Measurements from ENCODE around the gene SLC41A3.
"Not testable (repeated sequence)": the region's sequence is repeated elsewhere in the genome, so short reads cannot be mapped to it uniquely, and the experiment has no call there.

SLC41A3 gene

DNA sequence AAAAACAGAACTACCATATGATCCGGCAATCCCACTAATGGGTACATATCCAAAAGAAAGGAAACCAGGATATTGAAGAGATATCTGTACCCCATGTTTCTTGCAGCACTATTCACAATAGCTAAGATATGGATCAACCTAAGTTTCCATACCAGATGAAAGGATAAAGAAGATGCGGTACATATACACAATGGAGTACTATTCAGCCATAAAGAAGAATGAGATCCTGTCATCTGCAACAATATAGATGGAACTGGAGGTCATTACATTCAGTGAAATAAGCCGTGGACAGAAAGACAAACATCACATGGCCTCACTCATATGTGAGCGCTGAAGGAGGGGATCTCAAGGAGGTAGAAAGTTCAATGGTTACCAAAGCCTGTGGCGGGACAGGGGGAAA lies 3.0 kb downstream of the SLC41A3 start:
- no peak for DNase-seq

DNA sequence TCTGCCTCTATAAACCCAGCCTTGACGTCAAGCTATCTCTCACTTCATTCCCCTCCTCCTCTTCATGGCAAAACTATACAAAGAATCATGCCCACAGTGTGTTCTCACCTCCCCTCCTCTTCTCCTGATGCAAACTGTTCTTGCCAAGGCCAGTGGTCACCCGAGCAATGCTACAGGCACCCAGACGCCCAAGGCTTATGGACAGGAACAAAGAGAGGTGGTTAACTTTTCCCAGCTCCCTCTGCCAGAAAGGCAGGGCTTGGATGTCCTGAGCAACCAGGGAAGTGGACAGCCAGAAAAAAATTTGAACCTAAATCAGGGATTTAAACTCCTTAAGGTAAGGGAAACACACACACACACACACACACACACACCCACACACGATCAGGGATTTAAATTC lies 5.1 kb downstream of the SLC41A3 start:
- no peak for DNase-seq

DNA sequence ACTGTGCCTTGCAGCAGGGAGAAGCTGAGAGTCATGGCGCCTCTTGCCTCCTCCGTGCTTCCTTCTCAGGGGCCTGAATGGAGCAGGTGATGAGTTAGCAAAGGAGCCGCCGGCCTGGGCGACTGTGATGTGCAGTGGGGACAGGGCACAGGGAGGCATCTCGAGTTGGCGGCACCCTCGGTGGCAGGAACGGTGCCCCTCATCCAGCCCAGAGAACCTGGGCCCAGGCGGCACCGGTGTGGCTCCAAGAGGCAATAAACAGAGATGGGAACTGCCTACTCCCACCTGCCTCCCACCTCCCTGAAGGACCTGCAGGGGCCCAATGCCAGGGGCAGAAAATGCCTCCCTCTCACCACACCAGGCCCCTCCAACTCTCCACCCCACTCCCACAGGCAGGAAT lies 6.2 kb downstream of the SLC41A3 start:
- DNase-seq: no peak

DNA sequence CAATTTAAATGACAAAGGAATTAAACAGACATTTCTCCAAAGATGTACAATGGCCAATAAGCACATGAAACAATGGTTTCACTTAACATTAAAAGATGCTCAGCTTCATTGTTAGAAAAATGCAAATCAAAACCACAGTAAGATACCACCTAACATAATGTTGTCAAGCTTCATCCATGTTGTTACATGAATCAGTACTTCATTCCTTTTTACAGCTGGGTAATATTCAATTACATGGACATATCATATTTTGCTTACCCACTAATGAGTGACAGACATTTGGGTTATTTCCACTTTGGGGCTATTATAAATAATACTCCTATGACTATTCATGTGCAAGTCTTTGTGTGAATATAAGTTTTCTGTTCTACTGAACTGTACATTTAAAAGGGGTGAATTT lies 7.8 kb downstream of the SLC41A3 start:
- DNase-seq: no peak

DNA sequence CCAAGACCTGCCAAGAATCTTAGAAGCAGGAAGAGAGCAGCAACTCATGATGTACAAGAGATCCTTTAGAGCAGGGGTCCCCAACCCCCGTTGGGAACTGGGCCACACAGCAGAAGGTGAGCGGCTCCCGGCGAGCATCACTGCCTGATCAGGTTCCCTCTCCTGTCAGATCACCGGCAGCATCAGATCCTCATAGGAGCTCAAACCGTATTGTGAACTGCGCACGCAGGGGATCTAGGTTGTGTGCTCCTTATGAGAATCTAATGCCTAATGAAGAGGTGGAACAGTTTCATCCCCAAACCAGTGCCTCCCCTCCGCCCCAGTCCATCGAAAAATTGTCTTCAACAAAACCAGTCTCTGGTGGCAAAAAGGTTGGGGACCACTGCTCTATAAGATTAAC lies 13.8 kb downstream of the SLC41A3 start:
- no peak for DNase-seq

DNA sequence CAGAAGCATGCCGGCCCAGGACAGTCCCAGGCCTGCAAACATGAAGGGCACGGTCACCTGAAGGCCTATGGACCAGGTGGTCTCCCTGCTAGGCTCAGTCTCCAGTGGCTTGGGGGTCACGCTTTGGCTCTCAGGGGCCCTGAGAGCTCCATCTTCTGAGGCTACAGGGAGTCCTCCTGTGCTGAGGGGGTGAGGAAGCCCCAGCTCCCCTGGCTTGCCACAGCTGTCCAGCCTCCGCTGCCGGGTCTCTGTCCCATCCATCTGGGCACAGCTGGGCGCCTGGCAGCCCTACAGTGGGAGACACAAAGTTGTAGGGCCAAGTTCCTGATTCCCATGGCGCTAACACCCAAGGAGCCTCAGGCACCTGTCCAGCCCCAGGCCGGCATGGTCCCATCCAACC lies 16.0 kb downstream of the SLC41A3 start:
- no peak for DNase-seq

DNA sequence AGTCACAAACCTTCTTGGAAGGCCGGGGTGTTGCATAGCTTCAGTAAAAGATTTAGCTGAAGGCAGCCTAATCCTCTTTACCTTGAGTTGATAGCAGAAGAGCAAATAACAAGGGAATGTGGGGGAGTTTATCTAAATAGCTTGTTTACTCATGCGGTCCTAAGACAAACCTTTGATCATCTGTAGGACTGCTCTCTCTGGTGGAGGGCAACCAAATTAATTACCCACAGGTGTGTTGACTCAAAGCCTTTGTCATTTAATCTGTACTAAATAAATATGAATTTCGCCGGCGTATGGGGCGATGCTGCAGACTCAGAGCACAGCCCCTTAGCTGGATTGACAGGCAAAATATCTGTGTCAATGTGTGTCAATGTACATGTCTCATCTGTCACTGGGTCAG lies 17.2 kb downstream of the SLC41A3 start:
- not testable (repeated sequence) for DNase-seq

DNA sequence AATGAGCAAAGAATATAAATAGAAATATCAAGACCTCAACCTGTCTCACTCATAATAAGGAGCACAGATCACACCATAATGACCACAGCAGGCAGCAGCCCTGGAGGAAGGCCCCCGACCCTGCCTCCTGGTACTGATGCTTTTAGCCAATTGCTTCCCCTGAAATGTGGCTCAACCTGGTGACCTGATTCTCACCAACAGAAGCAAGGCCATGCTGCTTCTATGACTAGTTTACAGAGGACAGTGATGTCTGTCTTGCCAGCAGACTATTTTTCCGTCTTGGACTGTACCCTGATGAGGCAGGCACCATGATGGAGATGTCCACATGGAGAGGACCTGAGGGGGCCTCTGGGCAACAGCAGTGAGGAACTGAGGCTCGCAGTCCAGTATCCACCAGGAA lies 18.0 kb downstream of the SLC41A3 start:
- no peak for DNase-seq

DNA sequence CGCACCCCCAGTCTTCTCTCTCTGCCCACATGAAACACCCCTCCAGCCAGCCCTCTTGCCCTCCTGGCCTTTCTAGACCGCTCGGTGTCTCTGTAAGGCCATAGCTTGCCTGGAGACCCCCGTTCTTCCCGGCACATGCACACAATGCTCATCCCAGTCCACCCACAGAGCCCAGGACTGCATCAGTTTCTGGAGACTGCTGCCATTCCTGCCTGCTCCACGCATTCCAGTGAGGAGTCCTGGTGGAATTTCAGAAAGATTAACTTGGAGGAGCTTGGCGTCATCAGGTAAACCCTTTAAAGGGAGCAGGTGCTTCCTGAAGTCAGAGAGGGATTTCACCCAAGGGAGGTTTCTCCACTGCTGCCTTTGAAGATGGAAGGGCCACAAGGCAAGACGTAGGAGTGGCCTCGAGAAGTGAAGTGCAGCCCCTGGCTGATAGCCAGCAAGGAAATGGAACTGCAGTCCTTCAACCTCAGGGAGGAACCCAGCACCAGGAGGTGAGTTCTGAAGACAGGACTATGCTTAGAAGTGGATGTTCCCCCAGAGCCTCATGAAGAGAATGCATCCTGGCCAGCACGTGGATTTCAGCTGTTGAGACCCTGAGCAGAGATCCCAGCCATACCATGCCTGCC lies 19.2 kb downstream of the SLC41A3 start:
- no peak for DNase-seq

DNA sequence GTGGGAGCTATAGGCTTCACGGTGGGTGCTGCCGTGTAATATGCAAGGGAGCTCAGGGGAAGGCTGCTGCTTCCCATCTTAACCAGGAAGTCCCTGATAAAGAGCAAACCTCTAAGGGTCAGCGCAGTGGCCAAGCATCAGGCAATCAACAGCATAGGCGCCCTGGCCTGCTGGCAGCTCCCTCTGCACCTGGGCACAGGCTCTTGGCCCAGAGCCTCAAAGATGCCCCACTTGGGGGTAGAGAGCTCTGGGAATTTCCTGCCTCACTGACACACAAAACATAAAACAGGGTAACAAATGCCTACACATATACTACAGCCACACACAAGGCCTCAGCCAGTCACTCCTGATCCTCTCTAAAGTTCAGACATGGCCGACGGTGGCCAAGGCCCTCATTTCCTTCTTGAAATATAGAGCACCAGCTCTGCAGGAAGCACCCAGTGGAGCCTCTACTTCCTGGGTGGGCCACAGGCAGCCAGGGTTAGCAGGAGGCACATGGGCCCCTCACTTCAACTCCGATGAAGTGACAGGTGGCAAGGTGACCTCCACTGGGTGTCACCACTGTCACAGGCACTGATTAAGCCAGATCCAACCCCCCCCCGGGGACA lies 20.5 kb downstream of the SLC41A3 start:
- DNase-seq: no peak

DNA sequence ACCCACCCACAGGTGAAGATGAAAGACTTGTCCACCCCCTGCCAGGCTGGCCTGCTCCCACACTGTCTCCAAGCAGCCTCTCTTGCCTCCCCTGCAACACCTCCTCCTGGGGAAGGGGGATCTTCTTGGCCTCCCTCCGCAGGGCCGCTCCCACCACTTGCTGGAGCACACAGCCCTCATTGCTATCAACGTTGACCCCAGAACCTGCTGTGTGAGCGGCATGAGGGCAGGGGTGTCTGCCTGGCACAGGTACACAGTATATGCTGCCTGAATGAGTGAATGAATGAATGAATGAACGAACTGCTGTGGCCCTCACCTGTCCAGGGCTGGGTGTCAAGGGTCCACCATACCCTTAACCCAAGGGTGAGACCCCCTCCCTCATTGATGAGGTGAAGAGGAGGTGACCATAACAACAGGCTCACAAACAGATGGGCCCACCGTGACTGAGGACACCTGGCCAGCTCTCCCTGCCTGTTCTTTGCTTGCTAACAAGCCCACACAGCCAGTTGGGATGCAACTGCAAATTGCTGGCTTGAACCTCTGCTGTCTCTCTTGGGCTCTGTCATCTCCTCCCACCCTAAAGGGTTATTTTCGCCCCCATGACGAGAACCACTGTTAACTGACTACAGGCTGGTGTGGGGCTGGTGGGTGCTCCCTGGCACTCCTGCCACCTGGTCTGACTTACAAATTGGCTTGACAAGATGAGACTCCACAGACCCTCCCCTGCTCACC lies 22.5 kb downstream of the SLC41A3 start:
- DNase-seq: no peak

DNA sequence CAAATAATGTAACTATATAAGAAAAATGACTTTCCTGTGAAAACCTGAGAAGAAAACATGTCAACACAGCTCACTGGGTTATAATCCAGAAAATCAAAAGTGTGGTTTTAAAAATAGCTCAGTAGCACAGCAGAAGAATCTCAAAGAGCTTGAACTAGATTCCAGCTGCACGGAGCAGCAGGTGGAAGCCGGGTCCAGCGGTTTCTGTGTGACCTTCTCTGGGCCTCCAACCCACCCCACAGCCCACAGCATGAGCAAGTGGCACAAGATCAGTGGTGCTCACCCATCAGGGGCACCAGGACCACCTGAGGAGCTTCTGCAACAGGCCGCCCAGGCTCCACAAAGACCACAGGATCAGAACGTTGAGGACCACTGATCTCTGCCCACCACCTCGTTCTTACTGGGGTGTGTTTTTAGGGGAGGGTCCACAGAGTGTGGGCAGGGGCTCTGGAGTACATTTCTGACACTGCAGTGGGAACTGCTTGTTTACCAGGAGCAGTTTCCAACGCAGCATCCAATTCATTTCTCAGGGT lies 23.2 kb downstream of the SLC41A3 start:
- no peak for DNase-seq

DNA sequence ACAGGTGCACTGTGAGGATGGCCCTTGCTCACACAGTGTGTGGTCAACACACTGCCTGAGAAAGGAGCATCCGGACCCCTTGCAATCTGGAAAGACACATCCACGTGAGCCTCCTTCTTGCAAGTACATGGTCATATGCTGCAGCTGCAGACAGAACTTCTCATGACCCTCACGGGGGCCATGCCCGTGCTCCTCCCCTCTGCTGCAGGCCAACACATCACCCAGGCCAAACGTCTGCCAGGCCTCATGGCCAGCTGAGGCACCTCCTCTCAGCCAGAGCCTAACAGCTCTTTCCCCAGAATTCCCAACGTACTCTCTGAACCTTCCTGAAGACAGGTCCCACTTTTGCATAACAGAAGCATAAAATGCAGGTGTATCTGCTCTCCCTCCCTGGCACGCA lies 25.3 kb downstream of the SLC41A3 start:
- DNase-seq: no peak

DNA sequence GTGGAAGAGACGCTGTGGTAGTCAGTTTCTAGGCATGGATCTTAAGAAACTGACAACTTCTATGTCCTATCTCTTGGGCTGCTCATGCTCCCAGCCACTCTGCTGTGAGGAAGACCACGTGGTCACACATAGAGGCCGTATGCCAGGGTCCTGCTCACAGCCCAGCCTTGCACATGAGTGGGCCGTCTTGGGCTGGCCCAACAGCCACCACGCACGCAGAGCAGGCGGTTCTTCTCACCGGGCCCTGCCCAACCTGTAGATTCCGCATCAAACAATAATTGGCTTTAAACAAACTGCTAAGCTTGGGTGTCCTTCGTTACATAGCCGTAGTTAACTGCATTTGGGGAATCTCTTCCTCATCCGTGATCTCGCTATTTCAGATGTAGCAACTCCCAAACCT lies 26.0 kb downstream of the SLC41A3 start:
- DNase-seq: no peak

DNA sequence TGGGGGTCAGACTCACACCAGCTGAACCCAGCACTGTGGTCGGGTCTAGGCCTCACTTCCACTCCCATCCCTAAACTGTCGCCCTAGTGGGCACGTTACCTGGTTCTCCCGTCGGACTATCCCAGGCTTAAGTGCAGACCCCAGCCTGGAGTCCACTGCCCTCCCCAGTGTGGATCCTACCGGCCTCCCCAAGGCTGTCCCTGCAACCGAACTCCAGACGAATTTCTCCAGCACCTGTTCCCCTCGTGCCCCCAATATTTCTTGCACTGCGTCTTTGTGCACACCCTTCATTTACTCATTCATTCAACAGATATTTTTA lies 26.5 kb downstream of the SLC41A3 start:
- DNase-seq: no peak

DNA sequence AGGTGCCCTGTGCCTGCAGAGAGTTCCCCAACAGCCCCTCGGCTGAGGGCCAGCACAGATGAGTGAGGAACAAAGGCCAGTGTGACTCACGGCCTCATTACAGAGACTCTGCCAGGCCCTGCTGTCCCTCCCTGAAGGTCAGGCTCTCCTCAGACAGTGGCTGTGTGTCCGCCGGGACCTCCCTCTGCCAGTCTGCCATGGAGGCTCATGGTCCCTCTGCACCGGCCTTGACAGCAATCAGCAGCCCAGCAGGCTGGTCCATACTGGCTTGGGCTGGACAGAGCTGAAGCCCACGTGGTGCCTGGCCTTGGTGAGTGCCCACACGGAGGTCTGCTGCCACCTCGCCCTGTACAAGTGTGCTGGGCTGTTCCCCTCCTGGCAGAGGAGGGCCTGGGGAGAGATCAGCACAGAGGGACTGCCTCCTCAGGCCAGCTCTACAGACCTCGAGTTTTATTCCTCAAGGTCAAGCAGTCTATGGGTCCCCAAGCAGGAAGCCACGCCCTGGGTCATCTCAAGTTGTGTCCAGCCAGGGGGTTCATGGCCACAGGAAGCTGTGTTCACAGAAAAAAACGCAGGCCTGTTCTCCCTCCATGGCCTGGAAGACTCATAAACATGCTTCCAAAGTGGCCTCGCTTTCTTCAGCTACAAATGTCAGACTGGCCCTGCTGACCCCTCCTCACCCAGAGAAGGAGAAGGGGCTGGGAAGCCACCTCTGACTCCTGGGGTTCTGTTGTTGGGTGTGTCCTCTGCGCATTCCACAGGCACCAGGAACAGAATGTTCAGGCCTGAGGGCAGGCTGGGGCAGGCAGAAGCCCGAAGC lies 27.0 kb downstream of the SLC41A3 start:
- DNase-seq: no peak

DNA sequence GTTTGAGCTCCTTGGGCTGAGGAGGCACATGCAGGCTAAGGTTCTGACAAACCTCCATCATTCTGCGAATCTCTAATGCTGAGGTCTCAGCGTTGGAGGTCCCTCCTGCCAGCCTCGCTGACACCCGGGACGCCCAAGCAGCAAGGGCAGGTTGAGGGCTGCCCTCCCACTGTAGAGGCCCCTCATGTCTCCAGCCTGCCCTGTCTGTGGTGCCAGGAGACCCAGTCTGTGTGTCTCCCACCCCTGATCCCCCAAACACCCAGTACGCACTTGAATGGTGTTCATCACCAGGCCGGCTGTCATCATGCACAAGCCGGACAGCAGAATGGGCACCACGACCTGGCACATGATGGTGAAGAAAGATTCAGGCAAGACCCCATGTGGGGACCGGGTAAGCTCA lies 27.8 kb downstream of the SLC41A3 start:
- DNase-seq: no peak

DNA sequence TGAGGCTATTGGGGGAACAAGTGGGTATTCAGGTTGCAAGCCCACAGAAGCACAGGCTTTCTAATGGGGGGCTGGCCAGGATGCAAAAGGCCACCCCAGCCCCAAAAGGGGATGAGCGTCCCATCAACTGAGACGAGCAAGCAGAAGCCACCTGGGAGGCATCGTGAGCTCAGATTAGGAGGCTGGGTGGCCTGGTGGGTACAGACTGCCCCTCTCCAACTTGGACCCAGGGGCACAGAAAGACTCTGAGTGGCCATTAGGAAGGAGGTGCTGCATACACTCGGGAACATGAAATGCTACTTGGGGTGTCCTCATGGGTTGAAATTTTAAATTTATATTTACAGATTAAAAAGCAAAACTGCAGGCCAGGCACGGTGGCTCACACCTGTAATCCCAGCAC lies 29.1 kb downstream of the SLC41A3 start:
- DNase-seq: no peak

DNA sequence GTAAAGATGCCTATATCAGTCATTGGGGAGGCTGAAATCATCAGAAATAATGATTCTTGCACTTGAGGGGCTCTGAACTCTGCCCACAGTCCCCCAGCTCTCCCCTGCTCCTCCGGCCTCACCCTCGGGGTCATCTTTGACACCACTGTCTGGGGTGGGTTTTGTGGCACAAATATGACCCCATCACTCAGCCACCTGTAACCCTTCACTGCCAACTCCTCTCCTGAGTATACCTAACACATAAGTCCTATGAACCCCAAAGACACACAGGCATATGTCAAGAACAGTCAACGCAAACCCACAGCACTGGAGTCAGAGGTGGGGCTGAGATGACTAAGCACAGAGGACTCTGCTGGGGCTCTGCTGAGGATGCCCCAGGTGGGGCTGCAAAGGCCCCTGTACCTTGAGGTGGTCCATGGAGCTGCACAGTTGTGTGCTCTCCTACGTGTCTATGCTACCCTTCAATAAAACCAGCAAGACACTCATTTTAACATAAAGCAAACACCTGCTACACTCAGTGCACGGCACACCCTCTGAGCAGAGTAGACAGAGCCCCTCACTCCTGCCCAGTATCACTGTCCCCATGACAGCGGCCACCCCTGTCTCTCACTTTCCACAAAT lies 29.9 kb downstream of the SLC41A3 start:
- no peak for DNase-seq

DNA sequence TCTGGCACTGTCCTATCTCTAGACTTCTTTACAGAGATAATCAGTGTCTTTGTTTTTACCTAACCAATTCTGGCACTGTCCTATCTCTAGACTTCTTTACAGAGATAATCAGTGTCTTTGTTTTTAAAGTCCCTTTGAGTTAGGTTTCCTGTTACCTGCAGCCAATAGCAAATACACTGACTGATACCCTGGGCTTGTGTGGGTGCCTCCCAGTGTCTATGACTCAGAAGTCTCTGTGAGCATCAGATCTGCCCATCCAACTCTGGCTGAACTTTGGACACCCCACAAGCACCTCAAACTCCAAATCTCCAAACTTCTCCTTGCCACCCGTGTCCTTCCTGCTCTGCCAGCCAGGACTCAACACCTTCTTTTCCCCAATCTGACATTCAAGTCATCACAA lies 30.4 kb downstream of the SLC41A3 start:
- DNase-seq: no peak

DNA sequence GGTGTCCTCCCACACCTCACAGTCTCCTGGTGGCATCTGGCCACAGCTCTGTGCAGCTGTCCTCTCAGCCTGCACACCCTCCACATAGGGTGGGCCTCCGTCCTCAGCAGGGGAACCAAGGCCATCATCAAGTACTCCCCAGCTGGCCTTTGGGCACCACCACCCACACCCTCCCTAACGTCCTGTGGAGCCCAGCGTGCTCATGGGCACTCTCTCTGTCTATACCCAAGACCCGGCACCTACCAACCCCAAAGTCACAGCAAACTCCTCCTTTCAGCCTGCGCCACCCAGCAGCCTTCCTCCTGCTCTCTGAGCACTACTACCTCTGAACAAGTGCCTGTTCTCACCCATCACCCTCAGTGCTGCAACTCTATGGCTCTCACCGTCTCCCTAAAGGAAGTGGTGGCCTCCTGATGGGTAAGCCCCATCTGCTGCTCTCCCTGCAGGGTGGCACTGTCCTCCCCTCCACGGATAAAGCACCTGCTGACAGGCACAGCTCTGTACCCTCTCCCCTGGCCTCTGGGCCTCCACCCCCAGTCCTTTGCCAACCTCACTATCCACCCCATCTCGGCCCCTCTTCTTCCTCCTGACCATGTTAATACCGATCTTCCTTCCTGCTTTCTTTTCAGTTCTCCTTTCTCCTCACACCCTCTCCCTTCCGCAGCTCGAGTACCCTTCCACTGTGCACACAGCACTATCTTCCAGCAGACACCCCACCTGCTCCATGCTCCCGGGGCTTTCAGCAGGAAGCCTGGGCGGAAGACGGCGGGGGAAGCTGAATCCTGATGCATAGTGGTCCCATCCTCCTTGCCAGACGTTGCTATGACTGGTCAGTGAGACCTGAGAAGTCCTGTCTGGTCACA lies 31.5 kb downstream of the SLC41A3 start:
- no peak for DNase-seq

DNA sequence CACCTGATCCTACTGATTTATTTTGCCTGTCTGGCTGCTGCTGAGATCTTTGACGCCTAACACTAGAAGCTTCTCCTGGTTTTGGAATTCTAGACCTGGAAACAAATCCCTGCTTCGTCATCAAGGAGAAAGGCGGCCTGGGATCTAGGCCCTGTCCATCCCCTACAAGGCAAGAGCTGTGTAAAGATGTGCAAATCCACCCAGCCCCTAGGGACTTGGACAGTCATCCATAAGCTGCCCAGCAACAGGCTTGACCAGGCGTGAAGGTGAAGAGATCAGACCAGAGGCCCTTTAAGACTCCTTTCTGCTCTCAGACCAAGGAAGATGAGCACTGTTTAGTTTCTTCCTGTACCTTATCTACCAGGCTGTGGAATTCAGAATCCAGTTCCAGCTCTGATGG lies 32.2 kb downstream of the SLC41A3 start:
- DNase-seq: no peak
